T-helper 17 cell (primary cell): ENCODE measurements around the gene NOXA1. TPM values are rescaled to one million over a fixed set of nuclear protein-coding genes. Genes with fewer than 3 reads are reported as not detected.

ENCODE experiments used
- ATAC-seq: fragments of 150-1000 bp; cut with Tn5 transposase; 2 replicates; pipeline ENCODE4 v1.10.0; 2021; ENCODE audit warnings: mild to moderate bottlenecking, moderate library complexity
- DNase-seq, 3 donors: peaks; one replicate each; pipeline versions ENCODE4 v3.0.0 to v3.0.0-alpha.2; 2020 to 2021
- H3K9me3 ChIP-seq: one replicate; pipeline ENCODE4 v1.7.0; 2013; ENCODE audit warnings: low read length, mild to moderate bottlenecking; ENCODE audit not compliant: control insufficient read depth, poor library complexity, severe bottlenecking
- H3K27ac Mint-ChIP-seq: one replicate; pipeline ENCODE4 v1.8.0; 2022; ENCODE audit warnings: mild to moderate bottlenecking, moderate library complexity, mixed read lengths
- H3K27me3 Mint-ChIP-seq: one replicate; pipeline ENCODE4 v1.8.0; 2022; ENCODE audit warnings: mixed read lengths
- H3K36me3 Mint-ChIP-seq: one replicate; pipeline ENCODE4 v1.8.0; 2022; ENCODE audit warnings: low read depth, mixed read lengths
- H3K4me1 Mint-ChIP-seq: one replicate; pipeline ENCODE4 v1.8.0; 2022; ENCODE audit warnings: mild to moderate bottlenecking, mixed read lengths
- H3K4me3 Mint-ChIP-seq: one replicate; pipeline ENCODE4 v1.8.0; 2022; ENCODE audit warnings: mild to moderate bottlenecking, moderate library complexity, mixed read lengths
- total RNA-seq, 4 donors: library from RNA in 2 of 4; stranded (reverse) in 2 of 4; gene quantifications; one replicate each; pipeline ENCODE4 v1.2.3 and lab custom pipeline; 2022 to 2026

NOXA1 gene
- total RNA-seq, 2 donors from 2014 or later, result 3.0 to 3.3 TPM

DNA sequence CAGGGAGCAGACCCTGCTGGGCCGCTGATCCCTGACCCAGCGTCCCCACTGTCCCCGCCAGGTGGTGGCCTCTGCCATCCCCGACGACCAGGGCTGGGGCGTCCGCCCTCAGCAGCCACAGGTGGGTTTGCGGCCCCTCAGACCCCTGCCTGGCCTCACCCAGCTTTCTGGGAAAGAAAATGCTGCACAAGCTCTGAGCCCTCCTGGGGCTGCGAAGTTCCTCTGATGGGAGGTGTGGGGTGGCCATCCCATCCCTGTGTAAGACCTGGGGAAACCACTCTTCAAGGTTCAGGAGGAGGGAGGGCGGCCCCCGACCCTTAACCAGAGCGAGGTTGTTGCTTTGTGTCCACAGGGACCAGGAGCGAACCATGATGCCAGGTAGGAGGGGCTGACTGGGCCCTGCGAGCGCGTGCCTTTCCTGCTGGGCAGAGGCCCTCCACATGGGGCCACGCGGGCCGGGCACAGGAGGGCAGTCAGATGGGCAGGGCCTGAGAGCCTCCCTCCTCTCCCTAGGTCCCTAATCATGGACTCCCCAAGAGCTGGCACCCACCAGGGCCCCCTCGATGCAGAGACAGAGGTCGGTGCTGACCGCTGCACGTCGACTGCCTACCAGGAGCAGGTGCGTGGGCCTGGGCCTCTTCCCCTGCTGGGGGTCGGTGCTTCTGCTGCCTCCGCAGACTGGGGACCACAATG, 7.7 kb downstream of the NOXA1 start:
- no peaks in the 10 kb centered on the region for H3K27me3 Mint-ChIP-seq
- DNase-seq (peak in 1 of 3 donors; percentile 9), ATAC-seq (no peak)
- H3K36me3 Mint-ChIP-seq, result no peaks in the 10 kb centered on the region
- no peaks in the 10 kb centered on the region for H3K4me1 Mint-ChIP-seq
- no peak overlapping the region for H3K27ac Mint-ChIP-seq
- H3K9me3 ChIP-seq, result no peaks in the 10 kb centered on the region
- H3K4me3 Mint-ChIP-seq, result no peak overlapping the region

DNA sequence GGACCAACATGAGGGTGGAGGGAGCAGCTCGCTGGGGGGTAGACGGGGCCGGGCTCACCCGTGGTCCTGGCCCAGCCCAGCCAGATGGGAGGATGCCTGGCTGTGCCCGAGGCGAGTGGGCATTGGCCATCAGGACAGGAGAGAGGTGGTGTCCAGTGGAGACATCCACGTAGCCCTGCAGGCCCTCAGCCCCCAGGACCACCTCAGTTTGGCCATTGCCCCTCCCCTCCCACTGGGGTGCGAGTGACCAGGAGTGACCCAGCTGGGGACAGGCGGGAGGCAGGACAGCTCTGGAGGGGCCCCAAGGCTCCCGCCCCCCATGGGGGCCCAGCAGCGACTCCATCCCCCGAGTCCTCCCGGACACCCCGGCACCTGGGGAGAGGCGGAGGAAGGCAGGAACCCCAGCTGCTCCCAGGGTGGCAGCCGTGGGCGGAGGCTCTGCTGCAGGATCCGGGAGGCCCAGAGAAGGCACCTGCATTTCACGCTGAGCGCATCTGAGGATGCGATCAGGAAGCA, 8.3 kb downstream of the NOXA1 start:
- H3K4me1 Mint-ChIP-seq, result no peaks in the 10 kb centered on the region
- H3K27me3 Mint-ChIP-seq, result no peaks in the 10 kb centered on the region
- ATAC-seq (no peak), DNase-seq (peak in 1 of 3 donors; percentile 10)
- H3K4me3 Mint-ChIP-seq, result no peak overlapping the region
- no peaks in the 10 kb centered on the region for H3K9me3 ChIP-seq
- H3K27ac Mint-ChIP-seq, result no peak overlapping the region
- no peaks in the 10 kb centered on the region for H3K36me3 Mint-ChIP-seq

DNA sequence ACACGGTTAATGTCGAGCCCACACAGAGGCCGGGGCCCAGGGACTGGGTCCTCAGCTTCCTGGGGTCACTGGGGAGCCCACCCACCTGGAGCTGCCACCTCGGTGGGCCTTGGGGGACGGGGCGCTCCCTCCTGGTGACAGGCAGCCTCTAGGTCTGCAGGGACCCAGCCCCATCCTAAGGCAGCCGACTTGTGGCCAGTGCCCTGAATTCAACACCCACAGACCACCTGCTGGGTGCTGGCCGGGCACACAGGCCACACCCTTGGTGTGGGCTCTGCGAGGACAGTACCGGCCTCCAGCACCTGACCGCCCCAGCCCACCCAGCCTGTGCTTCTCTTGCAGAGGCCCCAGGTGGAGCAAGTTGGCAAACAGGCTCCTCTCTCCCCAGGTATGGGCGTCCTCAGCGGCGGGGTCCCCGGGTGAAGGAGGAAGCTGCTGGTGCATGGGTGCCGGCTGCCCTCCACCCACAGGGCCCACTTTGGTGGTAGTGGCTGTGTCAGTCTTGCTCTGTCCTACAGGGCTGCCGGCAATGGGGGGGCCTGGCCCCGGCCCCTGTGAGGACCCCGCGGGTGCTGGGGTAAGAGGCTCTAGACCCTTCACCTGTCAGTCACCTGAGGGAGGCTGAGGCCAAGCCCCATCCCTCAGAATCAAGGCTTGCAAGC, 9.6 kb downstream of the NOXA1 start:
- ATAC-seq (no peak), DNase-seq (peak in 1 of 3 donors; percentile 6)

GRCh38 chr9:137433349-137433915, 10.2 kb downstream of the NOXA1 start:
- DNase-seq (peak in 1 of 3 donors; percentile 8), ATAC-seq (no peak)
- H3K9me3 ChIP-seq, result no peaks in the 10 kb centered on the region
- Mint-ChIP-seq H3K4me1 (no peaks in the 10 kb centered on the region), H3K4me3 (no peak overlapping the region), H3K27me3 (no peaks in the 10 kb centered on the region), H3K36me3 (no peaks in the 10 kb centered on the region), H3K27ac (no peak overlapping the region)

More for the DNA sequence above, 9.6 kb downstream of the NOXA1 start:
- Mint-ChIP-seq H3K36me3 (no peaks in the 10 kb centered on the region), H3K27me3 (no peaks in the 10 kb centered on the region), H3K4me3 (no peak overlapping the region), H3K27ac (no peak overlapping the region), H3K4me1 (no peaks in the 10 kb centered on the region)
- no peaks in the 10 kb centered on the region for H3K9me3 ChIP-seq

DNA sequence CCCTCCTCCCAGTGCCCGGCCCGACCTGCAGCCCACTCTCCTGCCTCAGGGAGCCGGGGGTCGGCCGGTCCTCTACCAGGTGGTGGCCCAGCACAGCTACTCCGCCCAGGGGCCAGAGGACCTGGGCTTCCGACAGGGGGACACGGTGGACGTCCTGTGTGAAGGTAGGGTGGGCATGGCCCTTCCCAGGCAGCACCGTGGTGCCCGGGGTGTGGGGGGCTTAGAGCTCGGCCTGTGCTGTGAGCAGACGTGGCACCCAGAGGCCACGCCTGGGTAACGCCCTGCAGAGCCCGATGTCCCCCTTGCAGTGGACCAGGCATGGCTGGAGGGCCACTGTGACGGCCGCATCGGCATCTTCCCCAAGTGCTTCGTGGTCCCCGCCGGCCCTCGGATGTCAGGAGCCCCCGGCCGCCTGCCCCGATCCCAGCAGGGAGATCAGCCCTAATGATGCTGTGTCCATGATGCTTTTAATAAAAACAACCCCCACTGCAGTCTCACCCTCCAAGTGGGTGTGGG, 10.8 kb downstream of the NOXA1 start:
- no peaks in the 10 kb centered on the region for H3K9me3 ChIP-seq
- no peak overlapping the region for H3K4me3 Mint-ChIP-seq
- no peaks in the 10 kb centered on the region for H3K27me3 Mint-ChIP-seq
- DNase-seq (peak in 1 of 3 donors; percentile 11), ATAC-seq (no peak)
- no peaks in the 10 kb centered on the region for H3K36me3 Mint-ChIP-seq
- H3K4me1 Mint-ChIP-seq, result no peaks in the 10 kb centered on the region
- H3K27ac Mint-ChIP-seq, result no peak overlapping the region

DNA sequence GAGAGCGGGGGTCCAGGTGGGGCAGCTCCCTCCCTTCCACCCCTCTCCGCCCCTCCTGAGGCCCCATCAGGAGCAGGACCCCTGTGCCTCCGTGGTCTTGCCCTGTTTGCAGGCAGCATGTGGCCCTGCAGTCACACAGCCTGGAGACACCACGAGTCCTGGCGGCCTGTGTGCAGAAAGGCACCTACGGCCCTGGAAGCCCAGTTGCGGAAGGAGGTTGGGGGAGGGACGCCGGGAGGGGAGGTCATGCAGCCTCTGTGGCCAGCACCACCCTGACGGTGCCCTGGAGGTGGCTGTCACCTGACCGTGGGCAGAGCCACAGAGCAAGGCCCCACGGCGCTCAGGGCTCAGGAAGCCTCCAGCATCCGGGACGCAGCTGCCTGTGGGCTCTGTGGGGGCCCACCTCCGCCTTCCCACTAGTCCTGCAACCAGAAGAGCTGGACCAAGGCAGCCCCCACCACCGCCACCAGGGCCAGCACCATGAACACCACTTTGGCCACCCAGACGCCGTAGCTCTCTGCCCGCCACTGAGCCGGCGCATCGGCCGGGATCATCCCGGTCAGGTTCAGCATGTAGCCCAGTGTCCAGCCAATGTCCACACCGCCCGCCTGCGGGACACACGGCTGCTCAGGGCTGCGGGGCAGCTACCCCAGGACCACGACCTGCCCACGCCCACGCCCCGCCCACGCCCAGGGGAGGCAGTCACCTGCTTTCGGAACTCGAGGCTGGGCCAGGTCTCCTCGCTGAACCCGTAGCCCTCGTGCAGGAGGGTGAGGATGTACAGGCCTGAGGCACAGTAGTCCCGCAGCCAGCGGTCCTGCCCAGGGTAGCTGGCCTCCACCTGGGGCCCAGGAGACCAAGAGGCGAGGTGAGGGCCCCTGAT, 11.5 kb downstream of the NOXA1 start:
- Mint-ChIP-seq H3K36me3 (no peaks in the 10 kb centered on the region), H3K4me1 (peaks cover 2% of the 10 kb centered on the region), H3K4me3 (no peak overlapping the region), H3K27ac (no peak overlapping the region), H3K27me3 (peaks cover 6% of the 10 kb centered on the region)
- DNase-seq (no peak), ATAC-seq (no peak)
- H3K9me3 ChIP-seq, result no peaks in the 10 kb centered on the region

GRCh38 chr9:137435381-137435891, 12.2 kb downstream of the NOXA1 start:
- no peak for ATAC-seq
- H3K27me3 Mint-ChIP-seq, result peaks cover 6% of the 10 kb centered on the region
- no peaks in the 10 kb centered on the region for H3K9me3 ChIP-seq
- peak in 1 of 3 donors; percentile 5 for DNase-seq
- peaks cover 2% of the 10 kb centered on the region for H3K4me1 Mint-ChIP-seq
- H3K27ac Mint-ChIP-seq, result no peak overlapping the region
- H3K4me3 Mint-ChIP-seq, result no peak overlapping the region
- no peaks in the 10 kb centered on the region for H3K36me3 Mint-ChIP-seq

DNA sequence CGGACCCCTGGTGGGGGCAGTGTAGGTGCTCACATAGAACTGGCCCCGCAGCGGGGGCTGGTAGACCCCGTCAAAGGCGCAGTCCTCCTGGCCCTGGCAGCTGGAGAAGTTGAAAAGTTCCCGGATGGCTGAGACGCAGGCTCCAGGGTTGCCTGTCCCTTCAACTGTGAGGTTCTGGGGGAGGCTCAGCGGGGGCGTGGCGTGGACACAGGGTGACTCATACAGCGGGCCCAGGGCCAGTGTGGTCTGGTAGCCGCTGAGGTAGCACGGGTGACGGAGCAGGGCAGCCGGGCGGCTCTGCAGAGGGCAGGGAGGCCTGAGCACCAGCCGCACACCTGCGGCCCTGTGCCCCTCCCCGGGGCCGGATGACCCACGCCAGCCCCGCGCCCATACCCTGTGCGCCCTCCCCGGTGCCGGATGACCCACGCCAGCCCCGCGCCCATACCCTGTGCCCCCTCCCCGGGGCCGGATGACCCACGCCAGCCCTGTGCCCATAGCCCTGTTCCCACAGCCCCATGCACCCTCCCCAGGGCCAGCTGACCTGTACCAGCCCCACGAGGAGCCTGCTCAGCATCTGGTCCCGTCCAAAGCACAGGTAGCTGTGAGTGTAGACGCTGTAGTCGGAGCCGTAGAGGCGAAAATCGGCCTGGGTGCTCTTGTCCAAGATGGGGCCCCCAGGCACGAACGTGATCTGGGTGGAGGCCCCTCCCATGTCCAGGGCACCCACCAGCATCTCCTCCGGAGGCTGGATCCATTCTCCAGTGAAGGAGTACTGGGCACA, 13.0 kb downstream of the NOXA1 start:
- Mint-ChIP-seq H3K36me3 (no peaks in the 10 kb centered on the region), H3K4me3 (no peak overlapping the region), H3K27ac (no peak overlapping the region), H3K27me3 (peaks cover 6% of the 10 kb centered on the region), H3K4me1 (peaks cover 2% of the 10 kb centered on the region)
- DNase-seq (peak in 1 of 3 donors; percentile 6), ATAC-seq (no peak)
- H3K9me3 ChIP-seq, result no peaks in the 10 kb centered on the region

DNA sequence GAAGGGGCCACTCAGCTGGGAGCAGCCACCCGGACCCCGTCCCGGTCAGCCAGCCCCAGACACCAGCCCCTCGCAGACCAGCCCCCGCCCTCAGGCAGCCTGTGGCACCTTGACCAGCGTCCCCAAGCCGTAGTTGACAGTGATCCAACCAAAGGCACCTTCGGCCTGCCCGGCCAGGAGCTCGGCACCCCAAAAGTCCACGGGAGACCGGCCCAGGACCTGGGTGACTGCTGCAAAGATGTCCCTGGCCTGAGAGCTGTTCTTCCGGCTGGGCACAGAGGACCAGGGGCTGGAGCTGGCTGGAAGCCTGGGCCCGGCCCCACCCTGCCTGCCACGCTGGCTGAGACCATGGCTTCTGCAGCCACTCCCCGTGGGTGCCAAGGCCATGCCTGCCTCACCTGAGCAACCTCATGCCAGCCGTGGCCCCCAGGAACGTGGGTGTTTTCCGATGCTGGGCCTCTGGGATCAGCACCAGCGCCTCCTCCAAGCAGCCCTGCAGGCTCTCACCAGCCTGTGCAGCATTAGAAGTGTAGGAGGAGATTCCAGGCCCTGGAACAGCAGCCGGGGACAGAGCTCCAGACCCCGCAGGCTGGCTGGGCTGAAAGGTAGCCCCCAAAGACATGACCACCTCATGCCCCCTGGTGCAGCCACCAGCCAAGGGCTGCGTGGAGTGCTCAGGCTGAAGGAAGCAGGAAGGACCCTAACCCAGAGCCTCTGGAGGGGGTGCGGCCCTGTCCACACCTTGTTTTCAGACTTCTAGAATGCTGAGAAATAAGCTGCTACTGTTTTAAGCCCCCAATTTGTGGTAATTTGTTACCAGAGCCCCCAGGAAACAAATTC, 13.8 kb downstream of the NOXA1 start:
- H3K27ac Mint-ChIP-seq, result no peak overlapping the region
- peak in 1 of 3 donors; percentile 7 for DNase-seq
- no peaks in the 10 kb centered on the region for H3K9me3 ChIP-seq
- ATAC-seq, result no peak
- H3K4me3 Mint-ChIP-seq, result no peak overlapping the region
- no peaks in the 10 kb centered on the region for H3K36me3 Mint-ChIP-seq
- peaks cover 4% of the 10 kb centered on the region for H3K4me1 Mint-ChIP-seq
- H3K27me3 Mint-ChIP-seq, result peaks cover 6% of the 10 kb centered on the region

DNA sequence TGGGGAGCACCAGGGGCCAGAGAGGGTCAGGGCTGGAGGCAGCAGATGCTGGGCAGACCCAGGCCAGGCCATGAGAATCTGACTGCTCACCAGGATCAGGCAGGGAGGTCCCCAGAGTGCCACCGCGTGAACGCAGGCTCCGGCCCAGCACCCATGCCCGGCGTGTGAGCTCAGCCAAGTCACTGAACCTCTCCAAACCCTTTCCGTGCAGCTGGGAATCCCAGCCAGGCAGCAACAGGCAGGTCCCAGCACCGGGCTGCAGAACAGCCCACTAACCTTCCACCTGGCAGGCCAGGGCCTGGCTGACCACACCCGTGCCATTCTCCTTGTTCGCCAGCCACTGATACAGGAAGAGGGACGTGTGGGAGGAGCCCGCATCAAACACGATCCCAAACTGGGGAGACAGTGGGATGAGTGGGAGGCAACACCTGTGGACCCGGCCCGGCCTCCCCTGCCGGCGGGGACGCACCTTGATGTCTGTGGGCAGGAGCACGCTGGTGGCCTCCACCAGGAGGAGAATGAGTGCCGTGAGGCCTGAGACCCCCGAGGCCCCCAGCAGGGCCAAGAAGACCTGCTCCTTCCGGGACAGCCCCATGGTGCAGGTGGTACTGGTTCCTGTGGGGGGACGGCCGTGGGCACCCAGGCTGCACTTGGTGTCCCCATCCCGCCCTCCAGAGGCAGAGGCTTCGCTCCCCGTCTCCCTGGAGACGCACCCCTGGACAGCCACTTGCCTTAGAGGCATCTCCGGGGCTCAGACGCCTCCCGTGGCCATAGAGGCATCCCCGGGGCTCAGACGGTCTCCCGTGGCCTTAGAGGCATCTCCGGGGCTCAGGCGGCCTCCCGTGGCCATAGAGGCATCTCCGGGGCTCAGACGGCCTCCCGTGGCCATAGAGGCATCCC, 14.7 kb downstream of the NOXA1 start:
- Mint-ChIP-seq H3K4me1 (peaks cover 4% of the 10 kb centered on the region), H3K27me3 (peaks cover 6% of the 10 kb centered on the region), H3K4me3 (no peak overlapping the region), H3K27ac (no peak overlapping the region), H3K36me3 (no peaks in the 10 kb centered on the region)
- ATAC-seq, result no peak
- H3K9me3 ChIP-seq, result peaks cover 2% of the 10 kb centered on the region
- peak in 2 of 3 donors; percentile 3 to 4 for DNase-seq
